H9 (cell line): Measurements from ENCODE around the gene BICDL2. TPM values are rescaled to one million over a fixed set of nuclear protein-coding genes. Genes with fewer than 3 reads are reported as not detected.

Experiments
- DNase-seq: peaks from one replicate; pipeline ENCODE4 v3.0.0-alpha.2; 2017
- H2AFZ ChIP-seq: one replicate; pipeline ENCODE4 v1.6.1; 2013; ENCODE audit warnings: mild to moderate bottlenecking, low read length, control low read depth, moderate library complexity
- H2AK5ac ChIP-seq: 2 replicates; pipeline ENCODE4 v1.6.1; 2013; ENCODE audit warnings: low read length, control low read depth, mixed read lengths; ENCODE audit not compliant: insufficient read length
- H2BK120ac ChIP-seq: one replicate; pipeline ENCODE4 v1.6.1; 2013; ENCODE audit warnings: low read depth, mild to moderate bottlenecking, low read length, control low read depth, inconsistent platforms; ENCODE audit not compliant: poor library complexity, severe bottlenecking
- H2BK12ac ChIP-seq: 2 replicates; pipeline ENCODE4 v1.6.1; 2013; ENCODE audit warnings: low read length, control low read depth, mixed read lengths, low read depth; ENCODE audit not compliant: insufficient read length
- H2BK15ac ChIP-seq: 2 replicates; pipeline ENCODE4 v1.6.1; 2013; ENCODE audit warnings: low read depth, low read length, control low read depth
- H2BK20ac ChIP-seq: one replicate; pipeline ENCODE4 v1.6.1; 2013; ENCODE audit warnings: low read depth, mild to moderate bottlenecking, low read length, control low read depth, inconsistent platforms; ENCODE audit not compliant: poor library complexity, severe bottlenecking
- H2BK5ac ChIP-seq: 2 replicates; pipeline ENCODE4 v1.6.1; 2013; ENCODE audit warnings: low read length, control low read depth, mixed read lengths; ENCODE audit not compliant: insufficient read length
- H3K14ac ChIP-seq: 2 replicates; pipeline ENCODE4 v1.6.1; 2013; ENCODE audit warnings: low read length, control low read depth; ENCODE audit not compliant: insufficient read depth
- H3K18ac ChIP-seq: 2 replicates; pipeline ENCODE4 v1.6.1; 2013; ENCODE audit warnings: low read depth, mild to moderate bottlenecking, mixed read lengths, low read length, control low read depth; ENCODE audit not compliant: insufficient read length
- H3K23ac ChIP-seq: 2 replicates; pipeline ENCODE4 v1.6.1; 2013; ENCODE audit warnings: low read length, control low read depth, mixed read lengths, low read depth; ENCODE audit not compliant: insufficient read length
- H3K23me2 ChIP-seq: 2 replicates; pipeline ENCODE4 v1.6.1; 2013; ENCODE audit warnings: low read depth, mild to moderate bottlenecking, mixed read lengths, low read length, control low read depth; ENCODE audit not compliant: insufficient read length, poor library complexity, severe bottlenecking
- H3K27ac ChIP-seq: 2 replicates; pipeline ENCODE4 v1.5.1; 2013; ENCODE audit warnings: low read length, control low read depth, mixed read lengths, low read depth; ENCODE audit not compliant: insufficient read length
- H3K27me3 ChIP-seq: 2 replicates; pipeline ENCODE4 v1.6.1; 2013; ENCODE audit warnings: low read length, control low read depth, inconsistent platforms; ENCODE audit not compliant: insufficient read depth
- H3K4ac ChIP-seq: 2 replicates; pipeline ENCODE4 v1.6.1; 2013; ENCODE audit warnings: low read depth, mild to moderate bottlenecking, control low read depth, inconsistent platforms, low read length, moderate library complexity
- H3K4me1 ChIP-seq: 2 replicates; pipeline ENCODE4 v1.6.1; 2013; ENCODE audit warnings: low read length, control low read depth, inconsistent platforms; ENCODE audit not compliant: insufficient read depth
- H3K4me2 ChIP-seq: 2 replicates; pipeline ENCODE4 v1.6.1; 2013; ENCODE audit warnings: low read length, control low read depth, mixed read lengths; ENCODE audit not compliant: insufficient read length, insufficient read depth
- H3K56ac ChIP-seq: 2 replicates; pipeline ENCODE4 v1.6.1; 2013; ENCODE audit warnings: low read depth, mild to moderate bottlenecking, mixed read lengths, low read length, control low read depth; ENCODE audit not compliant: insufficient read length
- H3K79me1 ChIP-seq: 2 replicates; pipeline ENCODE4 v1.6.1; 2013; ENCODE audit warnings: low read depth, mild to moderate bottlenecking, moderate library complexity, low read length, control low read depth, inconsistent platforms; ENCODE audit not compliant: insufficient read depth, poor library complexity, severe bottlenecking
- H3K79me2 ChIP-seq: 2 replicates; pipeline ENCODE4 v1.6.1; 2013; ENCODE audit warnings: low read length, control low read depth, inconsistent platforms; ENCODE audit not compliant: insufficient read depth
- H3K9ac ChIP-seq: 2 replicates; pipeline ENCODE4 v1.6.1; 2013; ENCODE audit warnings: low read length, control low read depth, mixed read lengths; ENCODE audit not compliant: insufficient read length; ENCODE audit errors: extremely low read depth
- H3K9me3 ChIP-seq: one replicate; pipeline ENCODE4 v1.6.1; 2013; ENCODE audit warnings: low read depth, low read length, inconsistent platforms; ENCODE audit not compliant: control insufficient read depth
- H3T11ph ChIP-seq: one replicate; pipeline ENCODE4 v1.6.1; 2013; ENCODE audit warnings: mild to moderate bottlenecking, low read length, control low read depth, inconsistent platforms
- H4K20me1 ChIP-seq: one replicate; pipeline ENCODE4 v1.6.1; 2013; ENCODE audit not compliant: control insufficient read depth, insufficient read length, insufficient read depth
- H4K5ac ChIP-seq: 2 replicates; pipeline ENCODE4 v1.6.1; 2013; ENCODE audit warnings: low read depth, mild to moderate bottlenecking, mixed read lengths, low read length, control low read depth; ENCODE audit not compliant: insufficient read length
- H4K8ac ChIP-seq: replicated peaks from 2 replicates; pipeline ENCODE4 v1.6.1; 2013; ENCODE audit warnings: low read length, control low read depth, mixed read lengths, low read depth; ENCODE audit not compliant: insufficient read length
- H4K91ac ChIP-seq: 2 replicates; pipeline ENCODE4 v1.6.1; 2013; ENCODE audit warnings: low read depth, mild to moderate bottlenecking, moderate library complexity, mixed read lengths, low read length, control low read depth; ENCODE audit not compliant: insufficient read length
- H3K27ac Mint-ChIP-seq, 3 experiments: 2 replicates in 2 of 3; 3 replicates in 1 of 3; pipeline ENCODE4 v1.8.0; 2020 to 2021; ENCODE audit warnings: mixed read lengths in 3 of 3, mild to moderate bottlenecking in 1 of 3, moderate library complexity in 1 of 3
- H3K27me3 Mint-ChIP-seq: 2 replicates; pipeline ENCODE4 v1.8.0; 2021; ENCODE audit warnings: low read depth, mild to moderate bottlenecking, moderate library complexity, mixed read lengths
- H3K36me3 Mint-ChIP-seq, 3 experiments: 2 replicates in 2 of 3; 3 replicates in 1 of 3; pipeline ENCODE4 v1.8.0; 2020 to 2021; ENCODE audit warnings: low read depth in 3 of 3, mixed read lengths in 3 of 3; ENCODE audit not compliant: insufficient read depth in 1 of 3
- H3K4me1 Mint-ChIP-seq, 2 experiments: 2 replicates each; pipeline ENCODE4 v1.8.0; 2020; ENCODE audit warnings: mixed read lengths in 2 of 2
- H3K4me3 Mint-ChIP-seq, 2 experiments: 2 replicates in 1 of 2; 3 replicates in 1 of 2; pipeline ENCODE4 v1.8.0; 2020 to 2021; ENCODE audit warnings: mild to moderate bottlenecking in 2 of 2, mixed read lengths in 2 of 2, moderate library complexity in 1 of 2
- H3K9me3 Mint-ChIP-seq, 2 experiments: 2 replicates in 1 of 2; 3 replicates in 1 of 2; pipeline ENCODE4 v1.8.0; 2020; ENCODE audit warnings: mild to moderate bottlenecking in 2 of 2, mixed read lengths in 2 of 2, moderate library complexity in 1 of 2
- WGBS: extraction: QIAGEN DNeasy Blood & Tissue Kit; methylation state at CpG from one replicate; pipeline ENCODE4 v1.1.7; 2013; ENCODE audit warnings: missing lambda C conversion rate, low lambda C conversion rate, mixed read lengths; ENCODE audit not compliant: insufficient read length; ENCODE audit errors: extremely low coverage; 5-methylcytosine and 5-hydroxymethylcytosine counted together
- total RNA-seq: library from RNA; stranded (reverse); gene quantifications from 2 replicates; pipeline ENCODE4 v1.2.1, GENCODE V29; 2021
- TF ChIP-seq, protein P1 (sequence below): fragments of 200-600 bp; sonication (generic); conservative IDR thresholded peaks from 3 replicates; pipeline ENCODE4 v1.8.0; 2021; ENCODE audit warnings: antibody characterized with exemption, mild to moderate bottlenecking

The BICDL2 gene
- total RNA-seq, 1 experiment from 2014 or later = 13.5 TPM

GRCh38 chr16:3032624-3033023 lies 4.1 kb downstream of the BICDL2 start:
- Histone ChIP-seq H3K4me2 (no peak overlapping the region), H3K4me1 (no peaks in the 10 kb centered on the region), H4K5ac (no peak overlapping the region), H2BK5ac (no peak overlapping the region), H2BK15ac (no peak overlapping the region), H2AFZ (no peak overlapping the region), H3K4ac (no peak overlapping the region), H3K23me2 (peaks cover 7% of the 10 kb centered on the region), H3K79me1 (no peaks in the 10 kb centered on the region), H2BK120ac (no peak overlapping the region), H3K9me3 (no peaks in the 10 kb centered on the region), H3K23ac (no peak overlapping the region), H3K27ac (no peak overlapping the region), H4K91ac (no peak overlapping the region), H3K9ac (no peak overlapping the region), H2BK20ac (no peak overlapping the region), H4K8ac (no peak overlapping the region), H3K56ac (no peak overlapping the region), H2BK12ac (no peak overlapping the region), H2AK5ac (no peak overlapping the region), H3K79me2 (no peaks in the 10 kb centered on the region), H4K20me1 (peaks cover 3% of the 10 kb centered on the region), H3K14ac (no peak overlapping the region), H3T11ph (no peak overlapping the region), H3K18ac (no peak overlapping the region), H3K27me3 (no peaks in the 10 kb centered on the region)
- DNase-seq = no peak
- H3K27ac Mint-ChIP-seq = peak overlapping the region in 1 of 3 experiments; percentile 2; a peak in 2 of 7 replicates
- H3K27me3 Mint-ChIP-seq = peaks cover 29% of the 10 kb centered on the region
- WGBS = no CpG with 5 or more reads among the region's 7 CpGs
- TF ChIP-seq, protein P1, sequence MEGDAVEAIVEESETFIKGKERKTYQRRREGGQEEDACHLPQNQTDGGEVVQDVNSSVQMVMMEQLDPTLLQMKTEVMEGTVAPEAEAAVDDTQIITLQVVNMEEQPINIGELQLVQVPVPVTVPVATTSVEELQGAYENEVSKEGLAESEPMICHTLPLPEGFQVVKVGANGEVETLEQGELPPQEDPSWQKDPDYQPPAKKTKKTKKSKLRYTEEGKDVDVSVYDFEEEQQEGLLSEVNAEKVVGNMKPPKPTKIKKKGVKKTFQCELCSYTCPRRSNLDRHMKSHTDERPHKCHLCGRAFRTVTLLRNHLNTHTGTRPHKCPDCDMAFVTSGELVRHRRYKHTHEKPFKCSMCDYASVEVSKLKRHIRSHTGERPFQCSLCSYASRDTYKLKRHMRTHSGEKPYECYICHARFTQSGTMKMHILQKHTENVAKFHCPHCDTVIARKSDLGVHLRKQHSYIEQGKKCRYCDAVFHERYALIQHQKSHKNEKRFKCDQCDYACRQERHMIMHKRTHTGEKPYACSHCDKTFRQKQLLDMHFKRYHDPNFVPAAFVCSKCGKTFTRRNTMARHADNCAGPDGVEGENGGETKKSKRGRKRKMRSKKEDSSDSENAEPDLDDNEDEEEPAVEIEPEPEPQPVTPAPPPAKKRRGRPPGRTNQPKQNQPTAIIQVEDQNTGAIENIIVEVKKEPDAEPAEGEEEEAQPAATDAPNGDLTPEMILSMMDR = no peak
- no peak overlapping the region; a peak in 1 of 5 replicates for H3K4me3 Mint-ChIP-seq
- H3K9me3 Mint-ChIP-seq = no peaks in the 10 kb centered on the region
- H3K4me1 Mint-ChIP-seq = peaks cover 20 to 36% of the 10 kb centered on the region in 2 experiments
- peaks cover 3 to 14% (median 14%) of the 10 kb centered on the region in 3 experiments; a peak in 6 of 7 replicates for H3K36me3 Mint-ChIP-seq
